Muscle of arm (tissue), 14 donors: Measurements from ENCODE around the gene SIRT6. TPM values are rescaled to one million over a fixed set of nuclear protein-coding genes. Genes with fewer than 3 reads are reported as not detected.
A peak's percentile ranks its signal among the peaks of the same experiment; 100 is the strongest.
"Not testable (repeated sequence)": the region's sequence is repeated elsewhere in the genome, so short reads cannot be mapped to it uniquely, and the experiment has no call there.

ENCODE experiments used
- DNase-seq: peaks from one replicate; pipeline ENCODE4 v3.0.0-alpha.2; 2013
- long read RNA-seq, 11 donors: transcript quantifications; one replicate each; lab custom pipeline, GENCODE V29; 2026
- polyA plus RNA-seq, 12 donors: library from polyadenylated mRNA; unstranded; fragments of 120-200 nt; gene quantifications; one replicate each; pipeline ENCODE4 v1.2.1, GENCODE V29; 2013; ENCODE audit not compliant: insufficient read length in 12 of 12

SIRT6 gene
- 10 to 100 TPM in 6 of 12 donors, 1 to 10 TPM in 5, not detected in 1; 7.1 to 22.9 (median 10.4) TPM for polyA plus RNA-seq
- long read RNA-seq, donor 1, transcript SIRT6-202 (8 exons, 1,641 nt): major isoform, 5 of 15 reads
- long read RNA-seq, donor 1, partial matches to known transcripts: 7 of 15 reads
- long read RNA-seq, donor 1, other reads (novel, unspliced or antisense): 0 of 15 reads
- long read RNA-seq, donor 2, partial matches to known transcripts: 0 of 2 reads
- long read RNA-seq, donor 2, other reads (novel, unspliced or antisense): 0 of 2 reads
- long read RNA-seq, donor 3, partial matches to known transcripts: 0 of 4 reads
- long read RNA-seq, donor 3, other reads (novel, unspliced or antisense): 0 of 4 reads
- long read RNA-seq, donor 4, partial matches to known transcripts: 0 of 1 reads
- long read RNA-seq, donor 4, other reads (novel, unspliced or antisense): 0 of 1 reads
- long read RNA-seq, donor 5, partial matches to known transcripts: 0 of 8 reads
- long read RNA-seq, donor 5, other reads (novel, unspliced or antisense): 0 of 8 reads
- long read RNA-seq, donor 6, partial matches to known transcripts: 0 of 1 reads
- long read RNA-seq, donor 6, other reads (novel, unspliced or antisense): 0 of 1 reads
- long read RNA-seq, donor 7, partial matches to known transcripts: 0 of 1 reads
- long read RNA-seq, donor 7, other reads (novel, unspliced or antisense): 0 of 1 reads
- long read RNA-seq, donor 8, partial matches to known transcripts: 0 of 7 reads
- long read RNA-seq, donor 8, other reads (novel, unspliced or antisense): 0 of 7 reads
- long read RNA-seq, donor 9, partial matches to known transcripts: 0 of 3 reads
- long read RNA-seq, donor 9, other reads (novel, unspliced or antisense): 0 of 3 reads
- long read RNA-seq, donor 10, transcript SIRT6-202 (8 exons, 1,641 nt): major isoform, 5 of 5 reads
- long read RNA-seq, donor 10, partial matches to known transcripts: 0 of 5 reads
- long read RNA-seq, donor 10, other reads (novel, unspliced or antisense): 0 of 5 reads
- long read RNA-seq, donor 11, partial matches to known transcripts: 0 of 3 reads
- long read RNA-seq, donor 11, other reads (novel, unspliced or antisense): 0 of 3 reads

DNA sequence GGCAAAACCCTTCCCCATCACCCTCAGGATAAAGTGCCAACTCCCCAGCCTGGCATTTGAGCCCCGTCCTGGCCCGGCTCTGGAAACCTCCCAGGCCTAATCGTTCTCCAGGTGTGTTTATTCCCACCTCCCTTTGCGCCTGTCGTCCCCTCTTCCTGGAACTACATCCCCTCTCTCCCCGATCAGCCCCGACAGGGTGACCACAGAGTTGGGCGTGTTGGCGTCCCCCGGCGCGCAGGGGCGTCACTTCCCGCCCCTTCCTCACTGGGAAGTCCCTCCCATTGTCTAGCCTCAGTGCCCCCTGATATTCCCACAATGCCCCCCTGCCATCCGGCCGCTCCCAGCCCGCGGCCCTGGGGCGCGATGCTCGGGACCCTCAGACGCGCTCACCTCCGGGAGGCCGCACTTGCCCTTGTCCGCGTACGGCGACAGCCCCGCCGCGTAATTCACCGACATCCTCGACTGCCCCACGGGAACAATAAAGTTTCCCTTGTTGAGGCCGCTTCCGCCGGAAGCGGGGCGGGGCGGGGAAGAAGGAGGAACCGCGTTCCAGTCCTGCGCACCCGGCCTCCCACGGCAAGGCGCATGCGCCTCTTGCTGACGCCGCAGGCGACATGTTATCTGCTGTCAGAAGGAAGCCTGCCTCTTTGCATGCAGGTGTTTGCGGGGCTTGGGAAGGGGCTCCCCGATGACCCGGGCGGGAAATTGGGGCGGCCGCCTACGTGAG, at the start of gene SIRT6, which contains the start of gene ANKRD24:
Gene SIRT6, minus strand, starts transcription at position 480 of the 727 bp plus-strand sequence. Its CDS starts 24 bp downstream, at position 456.
Gene ANKRD24, plus strand, starts transcription at position 606 of the 727 bp plus-strand sequence. CDS start 3,737 bp downstream, outside the sequence.
- peak; percentile 97 for DNase-seq

DNA sequence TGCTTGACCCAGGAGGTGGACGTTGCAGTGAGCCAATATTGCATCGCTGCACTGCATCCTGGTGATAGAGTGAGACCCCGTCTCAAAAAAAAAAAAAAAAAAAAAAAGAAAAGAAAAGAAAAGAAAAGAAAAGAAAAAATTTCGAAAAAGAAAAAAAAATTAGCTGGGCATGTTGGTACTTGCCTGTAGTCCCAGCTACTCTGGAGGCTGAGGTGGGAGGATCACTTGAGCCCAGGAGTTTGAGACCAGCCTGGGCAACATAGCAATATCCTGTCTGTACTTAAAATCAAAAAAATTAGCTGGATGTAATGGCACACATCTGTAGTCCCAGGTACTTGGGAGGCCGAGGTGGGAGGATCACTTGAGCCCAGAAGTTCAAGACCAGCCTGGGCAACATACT, 49.8 kb upstream of the SIRT6 start:
- DNase-seq: not testable (repeated sequence)

DNA sequence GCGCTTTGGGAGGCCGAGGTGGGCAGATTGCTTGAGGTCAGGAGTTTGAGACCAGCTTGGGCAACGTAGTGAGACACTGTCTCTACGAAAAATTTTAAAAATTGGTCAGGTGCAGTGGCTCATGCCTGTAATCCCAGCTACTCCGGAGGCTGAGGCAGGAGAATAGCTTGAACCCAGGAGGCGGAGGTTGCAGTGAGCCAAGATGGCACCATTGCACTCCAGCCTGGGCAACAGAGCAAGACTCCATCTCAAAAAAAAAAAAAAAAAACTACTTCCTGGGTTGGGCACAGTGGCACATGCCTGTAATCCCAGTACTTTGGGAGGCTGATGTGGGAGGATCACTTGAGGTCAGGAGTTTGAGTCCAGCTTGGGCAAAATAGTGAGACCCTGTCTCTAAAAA, 49.2 kb upstream of the SIRT6 start:
- DNase-seq: not testable (repeated sequence)

DNA sequence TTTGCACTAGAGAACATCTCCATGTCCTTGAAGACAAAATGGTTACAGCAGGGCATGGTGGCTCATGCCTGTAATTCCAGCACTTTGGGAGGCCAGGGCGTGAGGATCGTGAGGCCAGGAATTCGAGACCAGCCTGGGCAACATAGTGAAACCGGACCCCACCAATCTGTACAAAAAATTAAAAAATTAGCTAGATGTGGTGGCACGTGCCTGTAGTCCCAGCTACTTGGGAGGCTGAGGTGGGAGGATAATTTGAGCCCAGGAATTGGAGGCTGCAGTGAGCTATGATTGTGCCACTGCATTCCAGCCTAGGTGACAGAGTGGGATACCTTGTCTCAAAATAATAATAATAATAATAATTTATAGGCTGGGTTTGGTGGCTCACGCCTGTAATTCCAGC, 47.9 kb upstream of the SIRT6 start:
- not testable (repeated sequence) for DNase-seq

DNA sequence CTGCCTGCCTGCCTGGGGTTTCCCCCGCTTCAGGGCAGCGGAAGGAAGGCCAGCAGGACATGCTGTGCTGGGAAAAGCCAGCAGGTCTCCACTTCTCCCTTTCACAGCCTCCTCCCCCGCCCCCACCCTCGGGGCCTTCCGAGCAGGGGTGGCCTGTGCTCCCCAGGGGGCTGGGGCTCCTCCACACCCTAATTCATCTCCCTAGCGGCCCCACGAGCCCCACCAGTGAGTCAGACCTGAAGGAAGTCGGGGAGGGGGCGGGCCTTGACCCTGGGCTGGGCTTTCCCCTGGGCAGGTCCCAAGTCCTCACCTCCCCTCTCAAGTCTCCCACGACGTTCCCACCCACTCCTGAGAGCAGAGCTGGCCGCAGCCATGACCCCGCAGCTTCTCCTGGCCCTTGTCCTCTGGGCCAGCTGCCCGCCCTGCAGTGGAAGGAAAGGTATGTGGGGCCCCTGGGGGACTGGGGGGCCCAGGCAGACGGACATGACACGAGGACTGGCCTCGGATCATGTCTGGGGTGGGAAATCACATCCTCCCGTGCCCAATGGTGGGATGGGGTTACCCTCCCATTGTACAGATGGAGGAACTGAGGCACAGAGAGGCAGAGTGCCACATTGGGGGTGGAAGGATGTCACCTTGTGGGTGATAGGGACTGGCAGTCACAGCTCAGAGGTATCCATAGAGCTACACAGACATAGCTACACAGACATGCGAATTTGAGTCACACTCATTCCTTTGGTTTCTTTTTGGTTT, 47.0 kb upstream of the SIRT6 start, which contains the start of gene EBI3:
Gene EBI3, plus strand, starts transcription at position 345 of the 753 bp plus-strand sequence. Its CDS starts 28 bp downstream, at position 373.
- DNase-seq: no peak

DNA sequence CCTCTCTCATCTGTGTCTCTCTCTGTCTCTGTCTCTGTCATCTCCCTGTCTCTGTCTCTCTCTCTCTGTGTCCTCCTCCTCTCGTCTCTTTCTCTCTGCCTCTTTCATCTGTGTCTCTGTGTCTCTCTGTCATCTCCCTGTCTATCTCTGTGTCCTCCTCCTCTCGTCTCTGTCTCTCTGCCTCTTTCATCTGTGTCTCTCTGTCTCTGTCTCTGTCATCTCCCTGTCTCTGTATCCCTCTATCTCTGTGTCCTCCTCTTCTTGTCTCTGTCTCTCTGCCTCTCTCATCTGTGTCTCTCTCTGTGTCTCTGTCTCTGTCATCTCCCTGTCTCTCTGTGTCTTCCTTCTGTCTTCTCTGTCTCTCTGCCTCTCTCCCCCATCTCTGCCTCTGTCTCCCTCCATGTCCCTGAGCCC, 46.4 kb upstream of the SIRT6 start:
- no peak for DNase-seq

DNA sequence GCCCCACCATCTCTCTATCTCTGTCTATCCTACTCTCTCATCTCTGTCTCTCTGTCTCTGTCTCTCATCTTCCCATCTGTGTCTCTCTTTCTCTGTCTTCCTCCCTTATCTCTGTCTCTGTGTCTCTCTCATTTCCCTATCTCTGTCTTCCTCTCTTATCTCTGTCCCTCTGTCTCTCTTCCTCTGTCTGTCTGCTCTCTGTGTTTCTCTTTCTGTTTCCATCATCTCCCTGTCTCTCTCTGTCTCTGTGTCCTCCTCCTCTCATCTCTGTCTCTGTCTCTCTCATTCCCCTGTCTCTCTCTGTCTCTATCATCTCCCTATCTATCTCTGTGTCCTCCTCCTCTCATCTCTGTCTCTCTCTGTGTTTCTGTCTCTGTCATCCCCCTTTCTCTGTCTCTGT, 45.4 kb upstream of the SIRT6 start:
- DNase-seq: no peak

DNA sequence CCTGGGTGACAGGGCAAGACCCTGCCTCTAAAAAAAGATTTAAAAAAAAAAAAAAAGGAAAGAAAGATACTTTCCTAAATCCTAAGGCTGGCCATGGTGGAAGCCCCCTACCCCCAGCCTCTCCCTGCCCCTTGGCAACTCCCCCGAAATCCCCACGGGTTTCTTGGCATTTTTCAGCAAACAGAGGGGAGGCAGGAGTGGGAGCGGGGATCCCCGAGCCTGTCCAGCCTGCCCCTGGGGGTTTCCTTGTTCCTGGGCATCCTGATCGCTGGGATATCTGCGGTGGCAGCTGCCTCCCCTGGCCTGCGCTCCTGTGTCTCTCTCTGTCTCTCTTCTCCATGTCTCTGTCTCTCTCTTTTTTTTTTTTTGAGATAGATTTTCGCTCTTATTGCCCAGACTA, 43.5 kb upstream of the SIRT6 start:
- DNase-seq: no peak

DNA sequence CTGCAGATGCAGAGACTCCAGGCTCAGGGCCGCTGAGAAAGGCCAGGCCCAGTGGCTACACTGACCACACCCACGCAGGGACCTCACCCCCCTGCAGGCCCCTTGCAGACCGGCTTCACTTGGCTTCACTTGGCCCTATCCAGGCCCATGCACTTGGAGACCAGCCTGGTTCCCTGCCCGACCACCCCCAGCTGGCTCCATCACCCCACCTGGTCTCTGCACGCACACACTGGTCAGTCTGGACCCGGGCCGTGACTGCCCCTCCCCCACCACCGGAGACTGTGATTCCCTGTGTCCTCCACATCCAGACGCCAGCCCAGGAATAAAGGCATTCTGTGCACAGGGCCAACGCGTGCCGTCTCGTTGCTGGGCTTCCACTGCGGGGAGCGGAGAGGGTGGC, 42.1 kb upstream of the SIRT6 start:
- DNase-seq: no peak

DNA sequence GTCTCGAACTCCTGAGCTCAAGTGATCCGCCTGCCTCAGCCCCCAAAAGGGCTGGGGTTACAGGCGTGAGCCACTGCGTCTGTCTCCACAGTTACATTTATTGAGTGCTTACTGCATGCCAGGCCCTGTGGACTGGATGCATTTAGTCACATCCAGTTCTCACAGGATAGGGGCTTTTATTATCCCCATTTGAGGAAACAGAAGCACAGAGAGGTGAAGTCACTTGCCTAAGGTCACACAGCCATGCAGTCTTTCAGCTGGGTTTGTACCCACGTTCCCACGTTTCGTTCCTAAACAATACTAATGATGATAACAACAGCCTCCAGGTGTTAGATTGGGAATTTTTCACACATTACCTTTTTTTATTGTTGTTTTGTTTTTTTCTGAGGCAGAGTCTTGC, 37.8 kb upstream of the SIRT6 start:
- DNase-seq: no peak

DNA sequence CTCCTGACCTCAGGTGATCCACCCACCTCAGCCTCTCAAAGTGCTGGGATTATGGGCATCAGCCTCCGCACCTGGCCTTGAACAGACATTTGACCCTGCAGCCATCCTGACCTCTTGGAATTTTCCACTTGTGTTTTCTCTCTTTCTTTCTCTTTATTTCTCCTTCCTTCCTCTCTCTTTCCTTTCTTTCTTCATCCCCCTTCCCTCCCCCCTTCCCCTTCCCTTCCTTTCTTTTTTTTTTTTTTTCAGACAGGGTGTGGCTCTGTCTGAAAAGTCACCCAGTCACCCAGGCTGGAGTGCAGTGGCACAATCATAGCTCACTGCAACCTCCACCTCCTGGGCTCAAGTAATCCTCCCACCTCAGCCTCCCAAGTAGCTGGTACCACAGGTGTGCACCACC, 36.2 kb upstream of the SIRT6 start:
- not testable (repeated sequence) for DNase-seq

DNA sequence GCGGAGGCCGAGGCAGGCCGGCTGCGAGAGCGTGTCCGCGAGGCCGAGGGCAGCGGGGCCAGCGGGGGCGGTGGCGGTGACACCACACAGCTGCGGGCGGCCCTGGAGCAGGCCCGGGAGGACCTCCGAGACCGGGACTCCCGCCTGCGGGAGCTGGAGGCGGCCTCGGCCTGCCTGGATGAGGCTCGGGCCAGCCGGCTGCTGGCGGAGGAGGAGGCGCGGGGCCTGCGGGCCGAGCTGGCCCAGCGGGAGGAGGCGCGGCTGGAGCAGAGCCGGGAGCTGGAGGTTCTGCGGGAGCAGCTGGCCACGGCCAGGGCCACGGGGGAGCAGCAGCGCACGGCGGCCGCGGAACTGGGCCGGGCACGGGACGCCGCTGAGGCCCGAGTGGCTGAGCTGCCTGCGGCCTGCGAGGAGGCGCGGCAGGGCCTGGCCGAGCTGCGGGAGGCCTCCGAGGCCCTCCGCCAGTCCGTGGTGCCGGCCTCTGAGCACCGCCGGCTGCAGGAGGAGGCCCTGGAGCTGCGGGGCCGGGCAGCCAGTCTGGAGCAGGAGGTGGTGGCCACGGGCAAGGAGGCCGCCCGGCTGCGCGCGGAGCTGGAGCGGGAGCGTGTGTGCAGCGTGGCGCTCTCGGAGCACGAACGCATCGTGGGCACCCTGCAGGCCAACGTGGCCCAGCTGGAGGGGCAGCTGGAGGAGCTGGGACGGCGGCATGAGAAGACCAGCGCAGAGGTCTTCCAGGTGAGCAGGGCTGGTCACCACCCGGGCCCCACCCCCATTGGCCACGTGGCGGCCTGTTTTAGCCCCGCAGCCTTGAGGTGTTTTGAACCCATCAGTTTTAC, 35.3 kb upstream of the SIRT6 start:
- DNase-seq: no peak

DNA sequence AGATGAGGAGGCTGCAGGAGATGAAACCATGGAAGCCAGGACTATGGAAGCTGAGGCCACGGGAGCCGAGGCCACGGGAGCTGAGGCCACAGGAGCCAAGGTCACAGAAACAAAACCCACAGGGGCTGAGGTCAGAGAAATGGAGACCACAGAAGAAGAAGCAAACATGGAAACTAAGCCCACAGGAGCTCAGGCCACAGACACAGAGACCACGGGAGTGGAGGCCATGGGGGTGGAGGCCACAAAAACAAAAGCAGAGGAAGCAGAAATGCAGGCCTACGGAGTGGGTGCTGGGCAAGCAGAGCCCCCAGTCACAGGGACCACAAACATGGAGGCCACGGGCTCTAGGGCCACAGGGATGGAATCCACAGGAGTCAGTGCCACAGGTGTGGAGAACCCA, 34.5 kb upstream of the SIRT6 start:
- no peak for DNase-seq

DNA sequence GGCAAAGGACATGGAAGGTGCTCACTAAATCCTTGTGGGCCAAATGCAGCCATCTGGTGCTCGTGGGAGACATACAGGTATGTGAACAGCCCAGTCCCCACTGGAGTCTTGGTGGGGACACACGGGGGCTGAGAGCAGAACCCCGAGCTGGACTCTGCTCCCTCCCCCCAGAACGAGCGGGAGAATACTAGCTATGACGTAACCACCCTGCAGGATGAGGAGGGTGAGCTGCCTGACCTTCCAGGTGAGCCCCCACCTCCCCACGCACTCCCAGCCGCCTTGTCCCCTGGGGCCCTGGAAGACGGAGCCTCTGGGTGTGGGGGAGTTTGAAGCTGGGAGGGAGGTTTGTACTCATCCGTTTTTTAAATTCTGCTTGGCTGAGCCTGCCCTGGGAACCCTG, 33.4 kb upstream of the SIRT6 start:
- no peak for DNase-seq

DNA sequence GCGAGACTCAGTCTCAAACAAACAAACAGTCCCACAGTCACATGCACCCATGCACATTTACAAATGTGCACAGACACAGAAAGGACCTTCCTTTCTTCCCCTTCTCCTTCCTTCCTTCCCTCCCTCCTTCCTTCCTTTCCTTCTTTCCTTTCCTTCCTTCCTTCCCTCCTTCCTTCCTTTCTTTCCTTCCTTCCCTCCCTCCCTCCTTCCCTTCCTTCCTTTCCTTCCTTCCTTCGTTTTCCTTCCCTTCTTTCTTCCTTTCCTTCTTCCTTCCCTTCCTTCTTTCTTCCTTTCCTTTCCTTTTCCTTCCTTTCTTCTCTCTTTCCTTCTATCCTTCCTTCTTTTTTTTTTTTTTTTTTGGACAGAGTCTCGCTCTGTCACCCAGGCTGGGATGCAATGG, 30.8 kb upstream of the SIRT6 start:
- no peak for DNase-seq

DNA sequence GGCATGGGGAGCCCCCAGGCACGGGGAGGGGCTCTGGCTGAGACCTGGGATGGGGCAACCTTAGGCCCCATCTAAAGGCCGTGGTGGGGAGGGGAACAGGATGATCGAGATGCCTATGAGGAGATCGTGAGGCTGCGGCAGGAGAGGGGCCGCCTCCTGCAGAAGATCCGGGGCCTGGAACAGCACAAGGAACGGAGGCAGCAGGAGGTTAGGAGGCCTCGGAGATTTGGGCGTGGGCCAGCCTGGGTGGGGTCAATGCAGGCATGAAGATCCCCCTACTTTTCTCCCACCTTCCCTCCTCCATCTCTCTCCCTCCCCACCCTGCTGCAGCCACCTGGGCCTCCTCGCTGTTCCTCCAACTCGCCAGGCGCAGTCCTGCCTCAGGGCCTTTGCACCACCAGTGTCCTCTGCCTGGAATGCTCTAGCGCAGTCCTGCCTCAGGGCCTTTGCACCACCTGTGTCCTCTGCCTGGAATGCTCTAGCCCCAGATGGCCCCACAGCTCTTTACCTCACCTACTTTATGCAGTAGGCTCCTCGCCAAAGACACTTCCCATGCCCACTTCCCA, 27.9 kb upstream of the SIRT6 start:
- DNase-seq: no peak

DNA sequence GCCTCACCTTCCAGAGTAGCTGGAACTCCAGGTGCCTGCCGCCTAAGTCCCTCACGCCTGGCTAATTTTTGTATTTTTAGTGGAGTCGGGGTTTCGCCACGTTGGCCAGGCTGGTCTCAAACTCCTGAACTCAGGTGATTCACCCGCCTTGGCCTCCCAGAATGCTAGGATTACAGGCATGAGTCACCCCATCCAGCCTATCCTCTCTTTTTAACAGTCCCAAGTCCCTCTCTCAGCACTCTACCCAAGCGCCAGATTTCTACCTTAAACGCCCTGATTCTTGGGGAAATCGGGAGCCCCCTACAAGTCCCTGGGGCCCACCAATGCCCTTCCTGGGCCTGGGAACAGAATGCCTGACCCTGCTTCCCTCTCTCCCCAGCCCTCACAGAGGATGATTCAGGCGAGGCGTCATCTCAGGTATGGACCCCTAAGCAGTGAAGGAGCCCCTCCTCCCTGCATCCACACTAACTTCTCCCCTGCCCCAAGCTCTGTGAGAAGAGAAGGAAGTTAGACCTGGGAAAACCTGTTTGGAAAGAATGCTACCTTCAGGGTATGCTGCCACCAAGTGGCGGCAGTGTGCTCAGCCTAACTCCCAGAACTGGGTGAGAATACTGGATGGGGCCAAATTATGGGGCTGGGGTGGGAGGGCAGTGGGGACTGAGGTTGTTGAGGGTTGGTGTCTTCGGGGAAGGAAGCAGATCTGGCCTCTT, 26.2 kb upstream of the SIRT6 start:
- DNase-seq: no peak

DNA sequence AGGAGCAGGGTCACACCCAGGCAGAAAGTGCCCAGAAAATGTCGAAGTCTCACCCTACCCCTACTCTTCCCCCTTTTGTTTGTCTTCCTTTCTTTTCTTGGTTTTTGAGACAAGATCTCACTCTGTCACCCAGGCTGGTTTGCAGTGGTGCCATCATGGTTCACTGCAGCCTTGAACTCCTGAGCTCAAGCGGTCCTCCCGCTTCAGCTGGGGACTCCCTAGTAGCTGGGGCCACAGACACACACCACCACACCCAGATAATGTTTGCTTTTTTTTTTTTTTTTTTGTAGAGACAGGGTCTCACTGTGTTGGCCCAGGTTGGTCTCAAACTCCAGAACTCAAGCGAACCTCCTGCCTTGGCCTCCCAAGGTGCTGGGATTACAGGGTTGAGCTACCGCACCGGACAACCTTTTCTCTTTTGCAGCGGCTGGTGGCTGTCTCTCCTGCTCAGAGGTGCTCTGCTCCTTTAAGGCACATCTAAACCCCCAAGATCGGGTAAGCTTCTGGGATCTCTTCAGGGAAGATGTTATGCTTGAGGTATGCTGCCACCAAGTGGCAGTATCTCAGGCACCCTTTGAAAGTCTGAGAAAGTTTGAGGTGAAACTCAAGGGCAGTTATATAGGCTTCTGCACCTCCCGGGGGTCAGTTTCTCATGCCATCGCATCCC, 24.6 kb upstream of the SIRT6 start:
- DNase-seq: no peak
